Mononuclear cell (primary cell): ENCODE measurements around the gene SOX4. TPM values are rescaled to one million over a fixed set of nuclear protein-coding genes. Genes with fewer than 3 reads are reported as not detected.

Source experiments
- H3K27me3 ChIP-seq: 2 replicates; pipeline ENCODE4 v1.6.0; 2011; ENCODE audit warnings: low read length, control low read depth; ENCODE audit not compliant: insufficient read depth
- H3K4me1 ChIP-seq: 2 replicates; pipeline ENCODE4 v1.5.1; 2011; ENCODE audit warnings: mild to moderate bottlenecking, low read length, control low read depth; ENCODE audit not compliant: insufficient read depth
- H3K4me3 ChIP-seq: 2 replicates; pipeline ENCODE4 v1.5.1; 2011; ENCODE audit warnings: mild to moderate bottlenecking, low read length, moderate library complexity
- H3K9me3 ChIP-seq: 2 replicates; pipeline ENCODE4 v1.5.1; 2011; ENCODE audit warnings: low read depth, mild to moderate bottlenecking, control low read depth, low read length
- total RNA-seq: library from RNA; depleted of rRNA; stranded (reverse); fragments of >200 nt; gene quantifications from one replicate; pipeline ENCODE4 v1.2.3, GENCODE V29; 2012

The SOX4 gene
- total RNA-seq, 1 donor, result 16.5 TPM

- Histone ChIP-seq H3K4me3 (no peak overlapping the region), H3K27me3 (no peaks in the 10 kb centered on the region), H3K9me3 (no peaks in the 10 kb centered on the region), H3K4me1 (no peaks in the 10 kb centered on the region)
Measured at GRCh38 chr6:21625642-21626041, 32.1 kb downstream of the SOX4 start.

GRCh38 chr6:21626756-21627155 lies 33.2 kb downstream of the SOX4 start:
- Histone ChIP-seq H3K27me3 (no peaks in the 10 kb centered on the region), H3K4me1 (no peaks in the 10 kb centered on the region), H3K4me3 (no peak overlapping the region), H3K9me3 (no peaks in the 10 kb centered on the region)

- no peaks in the 10 kb centered on the region for H3K4me1 ChIP-seq
- no peaks in the 10 kb centered on the region for H3K9me3 ChIP-seq
- no peak overlapping the region for H3K4me3 ChIP-seq
- no peaks in the 10 kb centered on the region for H3K27me3 ChIP-seq
Measured at GRCh38 chr6:21628160-21628559, 34.6 kb downstream of the SOX4 start.

- Histone ChIP-seq H3K4me3 (no peak overlapping the region), H3K9me3 (no peaks in the 10 kb centered on the region), H3K4me1 (no peaks in the 10 kb centered on the region), H3K27me3 (no peaks in the 10 kb centered on the region)
Measured at GRCh38 chr6:21633511-21634109, 40.1 kb downstream of the SOX4 start.

GRCh38 chr6:21634582-21634981 lies 41.0 kb downstream of the SOX4 start:
- Histone ChIP-seq H3K4me1 (no peaks in the 10 kb centered on the region), H3K4me3 (no peak overlapping the region), H3K9me3 (no peaks in the 10 kb centered on the region), H3K27me3 (no peaks in the 10 kb centered on the region)

- H3K4me1 ChIP-seq, result no peaks in the 10 kb centered on the region
- H3K4me3 ChIP-seq, result no peak overlapping the region
- no peaks in the 10 kb centered on the region for H3K9me3 ChIP-seq
- no peaks in the 10 kb centered on the region for H3K27me3 ChIP-seq
Measured at GRCh38 chr6:21636876-21637275, 43.3 kb downstream of the SOX4 start.

- H3K9me3 ChIP-seq, result no peaks in the 10 kb centered on the region
- H3K4me1 ChIP-seq, result no peaks in the 10 kb centered on the region
- H3K27me3 ChIP-seq, result no peaks in the 10 kb centered on the region
- H3K4me3 ChIP-seq, result no peak overlapping the region
Measured at GRCh38 chr6:21639316-21639715, 45.8 kb downstream of the SOX4 start.
